HG03025 (cell line): ENCODE results near the gene BUB1.
"Not testable (repeated sequence)": the region's sequence is repeated elsewhere in the genome, so short reads cannot be mapped to it uniquely, and the experiment has no call there.

Experiments used
- ATAC-seq: cut with Tn5 transposase; IDR thresholded peaks from one replicate; pipeline ENCODE4 v1.9.1; 2021; ENCODE audit warnings: mild to moderate bottlenecking, moderate library complexity; ENCODE audit not compliant: unreplicated experiment, low FRiP score

Gene BUB1

DNA sequence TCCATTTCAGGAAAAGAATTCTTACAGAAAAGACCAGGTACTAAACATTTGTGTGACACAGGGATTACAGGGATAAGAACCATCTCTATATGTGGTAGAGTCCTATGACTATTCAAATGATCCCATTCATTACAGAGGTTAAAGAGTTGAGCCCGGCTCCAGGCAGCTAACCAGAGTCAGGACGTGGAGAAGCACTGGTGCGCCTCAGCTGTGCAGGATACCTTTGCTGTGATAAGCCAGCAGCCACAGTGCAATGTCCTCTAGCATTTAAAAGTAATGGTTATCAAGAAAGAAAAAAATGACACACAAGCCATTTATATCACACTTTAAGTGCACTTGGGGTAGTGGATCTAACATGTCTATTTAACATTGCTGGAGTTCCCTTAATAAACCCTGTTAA is 17.3 kb downstream of the BUB1 start:
- ATAC-seq = no peak

DNA sequence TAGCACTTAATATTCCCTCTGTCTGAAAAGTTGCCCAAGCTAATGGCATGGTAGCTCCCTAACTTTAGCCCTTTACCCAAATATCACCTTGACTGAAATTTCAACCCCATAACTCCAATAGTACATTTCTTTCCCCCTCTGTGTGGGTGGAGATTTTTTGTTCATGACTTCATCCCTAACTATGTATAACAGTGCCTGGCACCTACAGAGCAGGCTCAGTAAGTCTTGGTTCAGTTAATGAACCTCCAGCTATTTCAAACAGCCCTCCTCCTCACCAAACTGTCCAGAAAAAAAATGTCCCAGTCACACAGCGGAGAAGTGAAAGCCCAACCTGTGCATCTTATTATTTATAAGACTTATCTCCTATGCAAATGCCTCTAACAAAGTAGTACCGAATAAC is 18.6 kb downstream of the BUB1 start:
- no peak for ATAC-seq

DNA sequence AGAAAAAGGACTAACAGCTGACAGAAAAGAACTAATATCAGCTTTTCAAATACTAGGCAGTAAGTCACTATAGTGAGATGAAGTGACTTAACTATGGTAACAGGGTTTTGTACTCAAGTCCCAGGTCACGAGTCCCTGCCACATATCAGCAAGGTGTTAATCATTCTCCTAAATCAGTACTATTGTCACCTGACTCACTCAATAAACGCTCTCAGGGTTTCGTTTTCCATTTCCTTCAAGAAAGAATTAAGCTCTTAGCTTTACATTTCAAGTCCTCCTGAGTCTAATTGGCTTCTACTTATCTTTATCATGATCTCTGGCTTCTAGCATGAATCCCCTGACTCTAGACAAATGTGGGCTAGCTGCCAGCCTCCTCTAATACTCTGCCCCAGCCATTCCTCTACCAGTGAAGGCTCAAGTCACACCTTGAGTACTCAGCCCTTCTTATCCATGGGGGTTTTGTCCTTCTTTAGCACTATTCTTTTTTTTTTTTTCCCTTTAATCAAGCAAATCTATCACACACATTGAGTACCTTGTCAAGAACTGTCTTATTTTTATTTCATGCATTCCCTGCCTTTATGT is 20.0 kb downstream of the BUB1 start:
- no peak for ATAC-seq

DNA sequence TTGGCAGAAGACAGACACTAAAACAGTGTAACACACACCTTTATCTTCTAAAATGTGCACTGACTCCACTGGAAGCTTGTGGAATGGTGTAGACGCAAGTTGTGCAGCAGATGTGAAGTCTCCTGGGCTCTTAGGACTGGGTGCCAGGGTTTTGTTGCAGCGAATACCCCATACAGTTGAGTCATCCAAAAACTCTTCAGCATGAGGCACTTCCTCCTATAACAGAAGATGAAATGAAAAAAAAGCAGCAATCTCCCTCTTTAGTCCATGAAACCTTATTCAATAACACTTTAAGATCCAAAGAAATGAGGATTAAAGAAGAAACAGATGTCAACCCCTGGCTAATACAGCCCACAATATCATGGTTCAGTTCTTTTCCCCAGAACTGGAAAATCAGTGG is 22.2 kb downstream of the BUB1 start:
- no peak for ATAC-seq

DNA sequence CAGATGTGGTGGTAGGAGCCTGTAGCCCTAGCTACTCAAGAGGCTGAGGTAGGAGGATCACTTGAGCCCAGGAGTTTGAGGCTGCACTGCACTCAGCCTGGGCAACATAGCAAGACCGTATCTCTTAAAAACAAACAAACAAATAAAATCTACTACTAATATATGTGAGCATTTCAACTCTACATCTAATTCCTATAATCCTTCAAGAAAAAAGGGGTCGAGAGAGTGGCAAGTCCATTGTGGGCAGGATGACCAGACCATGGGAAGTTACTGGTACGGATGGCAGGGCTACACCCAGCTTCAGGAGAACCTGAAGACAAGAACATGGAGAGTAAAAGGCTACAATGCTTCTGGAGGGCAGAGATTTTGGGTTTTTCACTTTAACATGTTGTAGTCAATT is 24.0 kb downstream of the BUB1 start:
- no peak for ATAC-seq

DNA sequence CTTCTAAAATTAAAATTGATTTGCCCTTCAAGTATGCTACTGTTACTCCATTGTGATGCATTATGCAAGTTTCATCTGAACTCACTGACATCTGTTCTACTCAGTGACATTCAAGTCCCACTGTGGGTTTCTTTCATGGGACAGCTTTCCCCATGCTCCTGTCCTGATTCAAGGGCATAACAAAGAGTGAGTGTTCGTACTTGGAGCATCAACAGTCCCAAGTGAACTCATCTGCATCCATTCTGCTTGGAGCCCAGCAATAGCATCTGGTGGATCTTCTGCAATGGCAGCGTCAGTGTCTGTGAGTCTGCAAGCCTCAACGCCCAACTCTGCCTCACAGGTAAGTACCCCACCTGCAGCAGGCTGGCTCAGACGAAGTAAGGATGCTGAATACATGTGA is 27.5 kb downstream of the BUB1 start:
- ATAC-seq = no peak

DNA sequence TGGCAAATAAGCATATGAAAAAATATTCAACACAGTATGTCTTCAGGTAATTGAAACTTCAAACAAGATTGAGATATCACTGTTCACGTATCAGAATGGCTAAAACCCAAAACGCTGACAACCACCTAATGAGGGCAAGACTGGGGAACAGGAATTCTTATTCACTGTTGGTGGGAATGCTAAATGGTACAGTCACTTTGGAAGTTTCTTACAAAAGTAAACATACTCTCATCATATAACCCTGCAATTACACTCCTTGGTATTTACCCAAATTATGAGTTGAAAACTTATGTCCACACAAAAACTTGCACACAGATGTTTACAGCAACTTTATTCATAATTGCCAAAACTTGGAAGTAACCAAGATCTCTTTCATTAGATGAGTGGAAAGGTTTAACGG is 30.1 kb downstream of the BUB1 start:
- no peak for ATAC-seq

DNA sequence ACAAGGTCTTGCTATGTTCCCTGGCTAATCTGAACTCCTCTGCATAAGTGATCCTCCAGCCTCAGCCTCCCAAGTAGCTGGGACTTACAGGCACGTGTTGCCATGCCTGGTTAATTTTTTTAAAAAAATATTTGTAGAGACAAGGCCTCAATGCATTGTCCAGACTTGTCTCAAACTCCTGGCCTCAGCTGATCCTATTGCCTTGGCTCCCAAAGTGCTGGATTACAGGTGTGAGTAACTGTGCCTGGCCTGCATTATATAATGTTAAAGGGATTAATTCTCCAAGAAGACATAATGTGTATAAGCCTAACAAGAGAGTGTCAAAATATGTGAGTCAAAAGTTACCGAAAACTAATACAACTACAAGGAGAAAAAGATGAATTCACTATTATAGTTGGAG is 32.2 kb downstream of the BUB1 start:
- no peak for ATAC-seq

DNA sequence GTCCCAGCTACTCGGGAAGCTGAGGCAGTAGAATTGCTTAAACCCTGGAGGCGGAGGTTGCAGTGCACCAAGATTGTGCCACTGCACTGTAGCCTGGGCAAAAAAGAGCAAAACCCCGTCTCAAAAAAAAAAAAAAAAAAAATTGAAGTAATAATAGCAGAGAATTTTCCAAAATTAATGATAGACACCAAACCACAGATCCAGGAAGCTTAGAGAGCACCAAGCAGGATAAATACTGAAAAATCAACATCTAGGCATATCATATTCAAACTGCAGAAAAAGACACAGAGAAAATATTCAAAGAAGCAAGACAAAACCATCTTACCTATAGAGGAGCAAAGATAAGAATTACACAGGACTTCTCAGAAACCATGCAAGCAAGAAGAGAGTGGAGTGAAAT is 33.5 kb downstream of the BUB1 start:
- ATAC-seq = no peak

DNA sequence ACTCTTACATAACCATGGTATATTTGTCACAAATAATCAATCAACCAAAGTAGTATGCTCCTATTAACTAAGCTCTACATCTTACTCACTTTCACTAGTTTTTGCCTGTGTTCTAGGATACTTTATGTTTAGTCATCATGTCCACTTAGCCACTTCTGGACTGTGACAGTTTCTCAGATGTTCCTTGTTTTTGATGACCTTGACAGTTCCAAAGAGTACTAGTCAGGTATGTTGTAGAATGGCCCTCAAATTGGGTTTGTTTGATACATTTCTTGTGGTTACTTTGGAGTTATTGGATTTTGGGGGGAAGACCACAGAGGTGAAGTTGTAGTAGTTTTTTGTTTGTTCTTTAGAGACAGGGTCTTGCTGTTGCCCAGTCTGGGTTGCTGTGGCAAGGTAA is 35.5 kb downstream of the BUB1 start:
- no peak for ATAC-seq

DNA sequence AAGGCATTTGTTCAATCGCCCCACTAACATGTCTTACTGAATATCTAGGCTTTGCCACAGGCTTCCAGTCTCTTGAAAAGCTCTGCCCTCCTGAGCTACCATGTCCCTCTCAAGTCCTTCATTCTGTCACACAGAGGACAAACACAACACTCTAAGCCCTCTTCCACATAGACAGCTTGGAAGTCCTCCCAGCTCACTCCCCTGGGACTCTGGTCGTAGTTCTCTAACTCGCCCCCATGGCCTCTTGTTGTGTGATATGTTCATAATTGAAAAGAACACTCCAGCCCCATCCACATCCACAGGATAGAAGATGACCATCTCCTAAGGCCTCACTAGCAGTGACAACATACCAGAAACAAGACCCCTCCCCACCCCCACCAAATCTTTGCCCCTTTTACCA is 37.9 kb downstream of the BUB1 start:
- ATAC-seq = no peak

DNA sequence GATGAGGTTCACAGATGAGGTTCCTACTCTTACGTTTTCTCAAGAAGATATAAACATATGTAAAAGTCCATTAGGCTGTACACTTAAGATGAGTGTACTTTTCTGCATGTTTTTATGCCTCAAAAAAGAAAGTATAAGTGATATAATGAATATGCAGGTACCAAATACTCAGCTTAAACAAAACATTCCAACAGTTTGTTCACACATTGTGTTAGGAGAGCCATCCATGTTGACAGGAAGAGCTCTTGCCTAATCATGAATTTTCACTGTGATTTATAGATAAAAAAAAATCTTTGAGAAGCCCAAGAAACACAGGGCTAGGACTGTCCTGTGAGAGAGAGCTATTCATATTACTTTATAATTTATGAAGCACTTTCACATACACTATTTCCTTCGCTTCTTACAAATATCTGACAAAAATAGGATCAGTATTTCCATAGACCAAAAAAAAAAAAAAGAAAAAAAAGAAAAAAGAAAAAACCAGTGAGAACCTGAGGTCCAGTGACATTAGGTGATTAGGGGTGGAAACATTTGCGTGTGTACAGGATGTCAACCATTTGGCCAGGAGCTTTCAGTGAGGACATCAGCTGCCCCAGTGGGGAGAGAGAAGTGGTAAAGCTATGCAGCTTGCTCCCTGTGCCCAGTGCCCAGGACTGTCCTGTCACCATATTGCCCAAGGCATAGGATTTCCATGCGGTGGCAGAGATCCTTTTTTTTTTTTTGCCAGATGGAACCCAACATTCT is 38.7 kb downstream of the BUB1 start:
- ATAC-seq = no peak

DNA sequence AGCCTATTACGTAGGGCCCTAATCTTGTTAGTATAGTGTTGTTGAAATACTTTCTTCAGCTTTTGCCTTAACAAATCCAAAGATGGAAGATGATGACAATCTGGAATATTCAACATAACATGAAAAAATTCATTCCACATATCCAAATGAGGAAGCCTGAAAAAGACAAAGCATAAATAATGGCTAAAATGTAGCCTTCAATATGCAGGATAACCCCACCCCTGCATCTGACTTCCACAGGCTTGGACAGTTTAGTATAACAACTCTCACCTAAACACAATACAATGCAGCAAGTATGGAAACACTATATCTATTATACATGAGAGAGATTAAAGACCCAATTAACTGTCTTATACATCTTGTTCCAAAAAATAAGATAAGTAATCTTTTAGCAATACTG is 39.9 kb downstream of the BUB1 start:
- no peak for ATAC-seq

DNA sequence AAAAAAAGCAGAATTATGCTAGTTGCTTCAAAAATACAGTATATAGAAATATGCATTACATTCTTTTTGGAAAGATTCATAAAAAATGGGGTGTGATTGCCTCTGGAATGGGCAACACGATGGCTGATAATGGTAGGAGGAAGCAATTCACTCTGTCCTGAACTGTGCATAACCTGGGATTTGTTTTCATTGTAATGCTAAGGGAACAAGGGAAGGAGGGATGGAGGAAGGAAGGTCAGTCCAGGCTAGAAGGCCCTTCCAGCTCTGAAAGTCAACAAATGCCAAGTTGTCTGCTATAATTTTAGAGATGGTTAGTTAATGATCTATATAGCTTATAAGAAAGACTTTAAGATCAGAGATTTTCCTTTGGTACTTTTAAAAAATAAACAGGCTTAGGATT is 40.8 kb downstream of the BUB1 start:
- ATAC-seq = no peak

DNA sequence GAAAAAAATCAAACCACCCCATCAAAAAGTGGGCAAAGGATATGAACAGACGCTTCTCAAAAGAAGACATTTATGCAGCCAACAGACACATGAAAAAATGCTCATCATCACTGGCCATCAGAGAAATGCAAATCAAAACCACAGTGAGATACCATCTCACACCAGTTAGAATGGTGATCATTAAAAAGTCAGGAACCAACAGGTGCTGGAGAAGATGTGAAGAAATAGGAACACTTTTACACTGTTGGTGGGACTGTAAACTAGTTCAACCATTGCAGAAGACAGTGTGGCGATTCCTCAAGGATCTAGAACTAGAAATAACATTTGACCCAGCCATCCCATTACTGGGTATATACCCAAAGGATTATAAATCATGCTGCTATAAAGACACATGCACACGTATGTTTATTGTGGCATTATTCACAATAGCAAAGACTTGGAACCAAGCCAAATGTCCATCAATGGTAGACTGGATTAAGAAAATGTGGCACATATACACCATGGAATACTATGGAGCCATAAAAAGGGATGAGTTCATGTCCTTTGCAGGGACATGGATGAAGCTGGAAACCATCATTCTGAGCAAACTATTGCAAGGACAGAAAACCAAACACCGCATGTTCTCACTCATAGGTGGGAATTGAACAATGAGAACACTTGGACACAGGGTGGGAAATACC is 41.8 kb downstream of the BUB1 start:
- not testable (repeated sequence) for ATAC-seq

DNA sequence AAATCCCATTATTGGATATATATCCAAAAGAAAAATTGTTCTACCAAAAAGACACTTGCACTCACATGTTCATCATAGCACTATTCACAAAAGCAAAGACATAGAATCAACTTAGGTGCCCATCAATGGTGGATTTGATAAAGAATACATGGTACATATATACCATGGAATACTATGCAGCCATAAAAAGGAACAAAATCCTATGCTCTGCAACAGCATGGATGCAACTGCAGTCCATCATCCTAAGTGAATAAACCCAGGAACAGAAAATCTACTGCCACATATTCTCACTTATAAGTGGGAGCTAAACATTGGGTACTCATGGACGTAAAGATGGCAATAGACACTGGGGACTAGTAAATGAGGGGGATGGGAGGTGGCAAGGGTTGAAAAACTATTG is 50.5 kb downstream of the BUB1 start:
- ATAC-seq = not testable (repeated sequence)

DNA sequence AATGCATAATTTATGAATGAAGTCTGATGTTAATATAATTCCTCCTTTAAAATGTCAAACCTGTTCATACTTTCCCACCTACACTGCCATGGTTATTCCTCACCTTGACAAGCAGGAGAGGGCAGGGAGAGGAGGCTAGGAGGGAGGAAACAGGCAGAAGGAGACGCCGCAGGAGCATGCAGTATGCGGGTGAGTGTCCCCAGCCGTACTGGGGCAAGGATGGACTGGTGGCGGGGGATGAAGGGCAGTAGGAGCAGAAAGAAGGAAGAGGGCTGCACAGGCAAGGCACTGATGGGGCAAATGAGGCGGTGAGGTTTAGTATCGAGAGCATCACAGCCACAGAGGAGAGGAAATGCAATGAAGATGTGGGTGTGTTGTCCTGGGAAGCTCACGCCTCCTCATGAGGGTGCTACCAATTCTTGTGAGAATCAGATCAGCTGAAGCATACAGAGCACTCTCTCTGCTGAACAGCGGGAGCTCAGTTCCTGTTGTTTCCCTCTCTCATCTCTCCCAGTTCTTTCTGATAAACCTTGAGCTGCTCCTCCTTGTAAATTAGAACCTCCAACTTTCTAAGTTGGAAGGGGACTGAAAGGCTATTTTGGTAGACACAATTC is 58.4 kb downstream of the BUB1 start:
- not testable (repeated sequence) for ATAC-seq

DNA sequence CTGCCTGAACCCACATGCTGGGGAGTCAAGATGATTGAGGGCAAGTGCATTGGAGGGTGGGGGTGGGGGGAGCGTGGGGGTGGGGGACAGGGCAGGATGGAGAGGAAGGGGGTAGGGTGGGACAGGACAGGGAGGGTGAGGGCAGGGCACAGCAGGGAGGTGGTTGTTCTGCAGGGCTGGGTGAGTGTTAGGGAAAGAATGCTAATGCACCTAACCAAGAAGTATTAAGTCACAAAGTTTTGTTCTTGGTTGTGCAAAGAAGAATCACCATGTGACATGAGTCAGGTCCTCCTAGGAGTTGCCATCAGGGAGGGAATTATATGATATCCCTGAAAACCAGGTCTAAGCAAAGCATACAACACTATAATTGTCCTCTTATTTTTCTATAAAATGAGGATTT is 63.9 kb downstream of the BUB1 start:
- not testable (repeated sequence) for ATAC-seq

DNA sequence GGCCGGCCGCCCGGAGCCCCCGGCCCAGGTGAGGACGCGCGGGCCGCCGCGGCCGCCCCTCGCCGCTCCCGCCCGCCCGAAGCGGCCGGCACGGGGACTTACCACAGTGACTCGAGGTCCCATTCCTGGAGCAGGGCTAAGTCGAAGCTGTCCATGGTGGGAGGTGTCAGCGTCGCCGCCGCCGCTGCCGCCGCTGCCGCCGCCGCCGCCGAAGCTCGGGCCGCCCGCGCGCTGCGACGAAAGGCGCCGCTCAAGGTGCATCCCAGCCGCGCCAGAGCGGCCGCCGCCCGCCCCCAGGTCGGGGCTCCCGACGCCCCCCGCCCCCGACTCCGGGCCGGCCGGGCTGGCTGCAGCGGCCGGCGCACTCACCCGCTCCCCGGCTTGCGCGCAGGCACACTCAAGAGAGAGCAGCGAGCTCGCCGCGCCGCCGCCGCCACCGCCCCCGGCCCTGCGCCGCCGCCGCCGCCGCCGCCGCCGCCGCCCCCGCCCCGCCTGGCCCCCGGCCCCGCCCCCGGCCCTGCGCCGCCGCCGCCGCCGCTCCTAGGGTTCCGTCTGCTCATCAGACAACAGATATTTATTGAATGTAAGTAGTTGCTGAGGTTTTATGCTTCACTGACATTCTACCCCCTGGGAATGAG is 67.1 kb downstream of the BUB1 start:
- ATAC-seq = not testable (repeated sequence)

DNA sequence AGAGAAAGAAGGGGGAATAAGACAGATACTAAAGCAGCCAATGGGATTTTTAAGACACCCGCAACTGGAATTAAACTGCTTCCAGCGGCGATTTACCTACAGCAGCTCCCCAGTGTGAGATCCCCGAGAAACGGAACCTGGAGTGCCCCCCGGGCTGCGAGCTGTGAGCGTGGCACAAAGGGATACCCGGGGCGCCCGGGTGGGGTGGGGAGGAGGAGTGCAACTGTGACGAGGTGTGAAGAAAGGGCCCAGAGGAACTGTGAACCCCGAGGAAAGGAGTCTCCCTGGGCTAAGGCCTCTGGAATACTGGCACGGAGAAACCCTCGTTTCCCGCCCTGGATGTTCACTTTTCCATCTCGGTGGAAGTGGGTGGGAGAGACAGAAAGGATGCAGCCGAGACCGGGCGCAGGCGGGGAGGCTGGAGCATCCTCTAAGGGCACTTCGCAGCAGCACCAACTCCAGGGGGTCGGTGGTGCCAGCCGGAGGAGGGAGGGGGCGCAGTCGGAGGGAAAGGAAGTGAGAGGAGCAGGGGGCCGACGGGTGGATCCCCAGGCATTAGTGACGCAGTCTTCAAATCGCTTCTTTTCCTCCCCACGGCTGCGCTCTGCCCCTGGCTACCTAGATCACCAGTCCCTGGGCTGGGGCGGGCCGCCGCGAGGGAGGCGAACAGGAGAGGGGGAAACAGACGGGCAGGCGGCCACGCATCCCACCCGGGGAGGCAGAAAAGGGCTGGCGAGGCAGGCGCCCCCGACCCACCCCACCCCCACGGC is 67.8 kb downstream of the BUB1 start:
- not testable (repeated sequence) for ATAC-seq
